SW480 (cell line): ENCODE measurements around the gene GJB5.
"Not testable (repeated sequence)": the region's sequence is repeated elsewhere in the genome, so short reads cannot be mapped to it uniquely, and the experiment has no call there.

ENCODE experiments used
- DNase-seq: peaks from one replicate; pipeline ENCODE4 v3.0.0-alpha.2; 2016; ENCODE audit warnings: low spot score

Gene GJB5

GRCh38 chr1:34745666-34746065, 9.2 kb upstream of the GJB5 start:
- no peak for DNase-seq

- no peak for DNase-seq
Measured at GRCh38 chr1:34746101-34746500, 8.7 kb upstream of the GJB5 start.

GRCh38 chr1:34746785-34747637, 7.8 kb upstream of the GJB5 start:
- no peak for DNase-seq

- DNase-seq: no peak
Measured at GRCh38 chr1:34747638-34747941, 7.3 kb upstream of the GJB5 start.

- no peak for DNase-seq
Measured at GRCh38 chr1:34749992-34750391, 4.9 kb upstream of the GJB5 start.

GRCh38 chr1:34750610-34751009, 4.2 kb upstream of the GJB5 start:
- DNase-seq: no peak

- no peak for DNase-seq
Measured at GRCh38 chr1:34753163-34753562, 1.7 kb upstream of the GJB5 start.

- DNase-seq: no peak
Measured at GRCh38 chr1:34755961-34756360, 1.1 kb downstream of the GJB5 start.

- no peak for DNase-seq
Measured at GRCh38 chr1:34757386-34757785, 2.5 kb downstream of the GJB5 start.

- no peak for DNase-seq
Measured at GRCh38 chr1:34758751-34759150, 3.9 kb downstream of the GJB5 start.

GRCh38 chr1:34759503-34760357, 4.9 kb downstream of the GJB5 start, which contains the start of gene GJB4:
TSS of gene GJB4 (plus strand) at chr1:34759740. CDS start at chr1:34761255, 1,515 bp downstream.
- peak; percentile 36 for DNase-seq

- no peak for DNase-seq
Measured at GRCh38 chr1:34761176-34761761, 6.4 kb downstream of the GJB5 start.

- no peak for DNase-seq
Measured at GRCh38 chr1:34761776-34762307, 7.0 kb downstream of the GJB5 start.

- peak; percentile 64 for DNase-seq
Measured at GRCh38 chr1:34762474-34763141, 7.8 kb downstream of the GJB5 start.

GRCh38 chr1:34763142-34763781, 8.4 kb downstream of the GJB5 start:
- DNase-seq: peak; percentile 94

GRCh38 chr1:34768856-34769255, 14.0 kb downstream of the GJB5 start:
- no peak for DNase-seq

GRCh38 chr1:34770891-34771504, 16.2 kb downstream of the GJB5 start:
- no peak for DNase-seq

- DNase-seq: no peak
Measured at GRCh38 chr1:34771573-34772371, 16.9 kb downstream of the GJB5 start.

GRCh38 chr1:34773114-34773513, 18.3 kb downstream of the GJB5 start:
- DNase-seq: not testable (repeated sequence)

GRCh38 chr1:34774957-34775356, 20.1 kb downstream of the GJB5 start:
- DNase-seq: no peak
